IMR-90 (cell line): Measurements from ENCODE around the gene ZG16B. TPM values are rescaled to one million over a fixed set of nuclear protein-coding genes. Genes with fewer than 3 reads are reported as not detected.

Experiments
- ATAC-seq: fragments of 200-7000 bp; cut with Tn5 transposase; 2 replicates; pipeline ENCODE4 v1.9.1; 2020; ENCODE audit warnings: low read depth, mild to moderate bottlenecking, moderate library complexity
- BruUV-seq: library from RNA; stranded (reverse); fragments of 400-500 nt; replicated peaks from 2 replicates; lab custom pipeline; 2021; lab: Mats Ljungman, UMichigan
- CTCF ChIA-PET: fragments of 300-600 bp; formaldehyde crosslinking; extraction: SDS; loops from one replicate; lab custom pipeline; 2021; ENCODE audit warnings: antibody characterized with exemption; lab: Yijun Ruan, JAX
- POLR2A ChIA-PET: fragments of 300-600 bp; sonication (Branson Sonifier 250); formaldehyde crosslinking; loops from one replicate; lab custom pipeline; 2022; ENCODE audit warnings: antibody characterized with exemption; ENCODE audit not compliant: unreplicated experiment; lab: Charles Lee
- DNase-seq: peaks from one replicate; pipeline ENCODE4 v3.0.0; 2013
- H2AFZ ChIP-seq: replicated peaks from 2 replicates; pipeline ENCODE3; 2013; ENCODE audit warnings: low read length, mild to moderate bottlenecking; ENCODE audit not compliant: poor library complexity
- H2AK5ac ChIP-seq: 2 replicates; pipeline ENCODE4 v1.6.1; 2013; ENCODE audit warnings: low read depth, low read length, inconsistent platforms
- H2AK9ac ChIP-seq: replicated peaks from 2 replicates; pipeline ENCODE3; 2013; ENCODE audit warnings: mild to moderate bottlenecking, low read depth, low read length, moderate library complexity; ENCODE audit not compliant: poor library complexity
- H2BK120ac ChIP-seq: 2 replicates; pipeline ENCODE4 v1.6.1; 2013; ENCODE audit warnings: low read depth, low read length, inconsistent platforms
- H2BK15ac ChIP-seq: 3 replicates; pipeline ENCODE4 v1.6.1; 2013; ENCODE audit warnings: low read depth, low read length, inconsistent platforms
- H2BK20ac ChIP-seq: 2 replicates; pipeline ENCODE4 v1.6.1; 2013; ENCODE audit warnings: low read depth, mild to moderate bottlenecking, inconsistent platforms, low read length, moderate library complexity
- H2BK5ac ChIP-seq: 2 replicates; pipeline ENCODE4 v1.6.1; 2013; ENCODE audit warnings: mild to moderate bottlenecking, low read depth, low read length, inconsistent platforms; ENCODE audit not compliant: poor library complexity, severe bottlenecking
- H3K14ac ChIP-seq: replicated peaks from 2 replicates; pipeline ENCODE4 v1.6.1; 2013; ENCODE audit warnings: low read depth, low read length, inconsistent platforms
- H3K18ac ChIP-seq: 2 replicates; pipeline ENCODE4 v1.6.1; 2013; ENCODE audit warnings: low read depth, low read length, control low read depth
- H3K23ac ChIP-seq: 2 replicates; pipeline ENCODE4 v1.6.1; 2013; ENCODE audit warnings: low read depth, low read length, inconsistent platforms
- H3K27ac ChIP-seq: 2 replicates; pipeline ENCODE4 v1.5.1; 2013; ENCODE audit warnings: mild to moderate bottlenecking, control low read depth, low read length; ENCODE audit not compliant: insufficient read depth
- H3K27me3 ChIP-seq: 2 replicates; pipeline ENCODE4 v1.6.1; 2013; ENCODE audit warnings: low read length; ENCODE audit not compliant: control insufficient read depth, insufficient read depth
- H3K36me3 ChIP-seq: 2 replicates; pipeline ENCODE4 v1.6.1; 2013; ENCODE audit warnings: low read length, mixed read lengths; ENCODE audit not compliant: control insufficient read depth, insufficient read depth
- H3K4ac ChIP-seq: 2 replicates; pipeline ENCODE4 v1.6.1; 2013; ENCODE audit warnings: low read depth, low read length, inconsistent platforms
- H3K4me1 ChIP-seq: 2 replicates; pipeline ENCODE4 v1.6.1; 2013; ENCODE audit warnings: low read length, mixed read lengths; ENCODE audit not compliant: control insufficient read depth, insufficient read depth
- H3K4me2 ChIP-seq: 2 replicates; pipeline ENCODE4 v1.6.1; 2013; ENCODE audit warnings: low read depth, mild to moderate bottlenecking, control low read depth, low read length, moderate library complexity
- H3K4me3 ChIP-seq: 2 replicates; pipeline ENCODE4 v1.5.1; 2013; ENCODE audit warnings: low read depth, mild to moderate bottlenecking, control low read depth, low read length, moderate library complexity; ENCODE audit not compliant: insufficient read depth
- H3K56ac ChIP-seq: 2 replicates; pipeline ENCODE4 v1.6.1; 2013; ENCODE audit warnings: low read length, inconsistent platforms; ENCODE audit not compliant: insufficient read depth; ENCODE audit errors: extremely low read depth
- H3K79me1 ChIP-seq, 2 experiments: 2 replicates each; pipeline ENCODE4 v1.6.1; 2013; ENCODE audit warnings: low read length in 2 of 2, inconsistent platforms in 1 of 2, low read depth in 1 of 2
- H3K9ac ChIP-seq: 2 replicates; pipeline ENCODE4 v1.6.1; 2013; ENCODE audit warnings: low read depth, low read length, control low read depth
- H3K9me1 ChIP-seq: 2 replicates; pipeline ENCODE4 v1.6.1; 2013; ENCODE audit warnings: low read length, inconsistent platforms; ENCODE audit not compliant: insufficient read depth
- H3K9me3 ChIP-seq: 2 replicates; pipeline ENCODE4 v1.6.1; 2013; ENCODE audit warnings: low read length; ENCODE audit not compliant: control insufficient read depth, insufficient read depth
- H4K20me1 ChIP-seq: 2 replicates; pipeline ENCODE4 v1.6.1; 2013; ENCODE audit warnings: low read length, inconsistent platforms; ENCODE audit not compliant: insufficient read depth
- H4K5ac ChIP-seq: 2 replicates; pipeline ENCODE4 v1.6.1; 2013; ENCODE audit warnings: mild to moderate bottlenecking, low read depth, low read length, control low read depth
- H4K8ac ChIP-seq, 2 experiments: 2 replicates each; pipeline ENCODE4 v1.6.1; 2013; ENCODE audit warnings: low read depth in 2 of 2, low read length in 2 of 2, control low read depth in 1 of 2, inconsistent platforms in 1 of 2
- H4K91ac ChIP-seq: 2 replicates; pipeline ENCODE4 v1.6.1; 2013; ENCODE audit warnings: low read depth, low read length, inconsistent platforms; ENCODE audit not compliant: insufficient read depth
- BHLHE40 ChIP-seq: fragments of 150-350 bp; IDR thresholded peaks from 2 replicates; pipeline ENCODE4 v1.6.1; 2016; ENCODE audit warnings: mild to moderate bottlenecking, low read depth, low read length
- CEBPB ChIP-seq: IDR thresholded peaks from 2 replicates; pipeline ENCODE4 v1.6.1; 2012; ENCODE audit warnings: low read depth, low read length, improper control_type of control experiment
- CHD1 ChIP-seq: IDR thresholded peaks from 2 replicates; pipeline ENCODE4 v1.6.1; 2012; ENCODE audit warnings: low read depth, low read length, improper control_type of control experiment
- FOS ChIP-seq: fragments of 150-350 bp; IDR thresholded peaks from 2 replicates; pipeline ENCODE4 v1.6.1; 2016; ENCODE audit warnings: low read depth, low read length
- MAFK ChIP-seq: IDR thresholded peaks from 2 replicates; pipeline ENCODE4 v1.6.1; 2012; ENCODE audit warnings: low read depth, low read length, improper control_type of control experiment
- MAZ ChIP-seq: IDR thresholded peaks from 2 replicates; pipeline ENCODE4 v1.6.1; 2012; ENCODE audit warnings: low read depth, mild to moderate bottlenecking, low read length, improper control_type of control experiment, moderate library complexity, borderline replicate concordance
- MXI1 ChIP-seq: IDR thresholded peaks from 2 replicates; pipeline ENCODE4 v1.6.1; 2012; ENCODE audit warnings: low read depth, mild to moderate bottlenecking, low read length, moderate library complexity, borderline replicate concordance
- NFE2L2 ChIP-seq: fragments of 150-350 bp; IDR thresholded peaks from 2 replicates; pipeline ENCODE4 v1.6.1; 2016; ENCODE audit warnings: low read depth, mild to moderate bottlenecking, low read length
- POLR2A ChIP-seq: IDR thresholded peaks from 2 replicates; pipeline ENCODE4 v1.6.1; 2012; ENCODE audit warnings: mild to moderate bottlenecking, low read depth, low read length
- RAD21 ChIP-seq: IDR thresholded peaks from 2 replicates; pipeline ENCODE4 v1.6.1; 2012; ENCODE audit warnings: low read length, improper control_type of control experiment
- RCOR1 ChIP-seq: IDR thresholded peaks from 2 replicates; pipeline ENCODE4 v1.6.1; 2012; ENCODE audit warnings: mild to moderate bottlenecking, low read length, improper control_type of control experiment; ENCODE audit not compliant: insufficient replicate concordance
- RFX5 ChIP-seq: IDR thresholded peaks from 2 replicates; pipeline ENCODE4 v1.8.0; 2012; ENCODE audit warnings: low read depth, mild to moderate bottlenecking, low read length, moderate library complexity
- SMC3 ChIP-seq: fragments of 150-350 bp; IDR thresholded peaks from 2 replicates; pipeline ENCODE4 v1.6.1; 2016; ENCODE audit warnings: low read depth, mild to moderate bottlenecking, antibody characterized with exemption, low read length, moderate library complexity
- WGBS, 2 experiments: methylation state at CpG; one replicate each; pipeline versions ENCODE4 v1.1.5 to v1.1.7; 2013; ENCODE audit warnings: missing lambda C conversion rate in 2 of 2; ENCODE audit not compliant: insufficient read length in 1 of 2; ENCODE audit errors: extremely low coverage in 2 of 2; 5-methylcytosine and 5-hydroxymethylcytosine counted together
- dilution Hi-C: fragments of 300-500 bp; cut with HindIII; formaldehyde crosslinking; loops from one replicate; pipeline ENCODE4 v1.14.3; 2018; ENCODE audit warnings: low sequenced_read_pairs; ENCODE audit not compliant: unreplicated experiment
- in situ Hi-C: fragments of 300-500 bp; cut with MboI; formaldehyde crosslinking; loops from 3 replicates; pipeline ENCODE4 v1.14.3; 2019; ENCODE audit warnings: low sequenced_read_pairs, inconsistent platforms, mixed read lengths
- intact Hi-C: fragments of 100-400 bp; cut with micrococcal nuclease; formaldehyde crosslinking; loops from 2 replicates; pipeline ENCODE4 v1.10.0; 2022
- polyA plus RNA-seq, 3 experiments: library from polyadenylated mRNA; depleted of rRNA; stranded (reverse); fragments of >200 nt; gene quantifications; 2 replicates each; pipeline ENCODE4 v1.2.3, GENCODE V29; 2012; ENCODE audit warnings: low replicate concordance in 1 of 3
- total RNA-seq: library from RNA; depleted of rRNA; stranded (reverse); fragments of >200 nt; gene quantifications from 2 replicates; pipeline ENCODE4 v1.2.3, GENCODE V29; 2012
- TF ChIP-seq, protein P1 (sequence below): conservative IDR thresholded peaks from 2 replicates; pipeline ENCODE4 v1.5.1; 2012; ENCODE audit warnings: mild to moderate bottlenecking, low read depth, low read length, improper control_type of control experiment
- TF ChIP-seq, protein P2 (sequence below): fragments of 150-350 bp; IDR thresholded peaks from 2 replicates; pipeline ENCODE4 v1.6.1; 2016; ENCODE audit warnings: low read depth, mild to moderate bottlenecking, low read length, moderate library complexity, borderline replicate concordance
- TF ChIP-seq, protein P3 (sequence below): fragments of 150-350 bp; IDR thresholded peaks from 2 replicates; pipeline ENCODE4 v1.6.1; 2017; ENCODE audit warnings: mild to moderate bottlenecking, antibody characterized with exemption, low read length, low read depth

ZG16B gene
- total and polyA plus RNA-seq, 2 of the 4 experiments (the other 2 are of a cell fraction): 0.54 to 0.65 TPM

DNA sequence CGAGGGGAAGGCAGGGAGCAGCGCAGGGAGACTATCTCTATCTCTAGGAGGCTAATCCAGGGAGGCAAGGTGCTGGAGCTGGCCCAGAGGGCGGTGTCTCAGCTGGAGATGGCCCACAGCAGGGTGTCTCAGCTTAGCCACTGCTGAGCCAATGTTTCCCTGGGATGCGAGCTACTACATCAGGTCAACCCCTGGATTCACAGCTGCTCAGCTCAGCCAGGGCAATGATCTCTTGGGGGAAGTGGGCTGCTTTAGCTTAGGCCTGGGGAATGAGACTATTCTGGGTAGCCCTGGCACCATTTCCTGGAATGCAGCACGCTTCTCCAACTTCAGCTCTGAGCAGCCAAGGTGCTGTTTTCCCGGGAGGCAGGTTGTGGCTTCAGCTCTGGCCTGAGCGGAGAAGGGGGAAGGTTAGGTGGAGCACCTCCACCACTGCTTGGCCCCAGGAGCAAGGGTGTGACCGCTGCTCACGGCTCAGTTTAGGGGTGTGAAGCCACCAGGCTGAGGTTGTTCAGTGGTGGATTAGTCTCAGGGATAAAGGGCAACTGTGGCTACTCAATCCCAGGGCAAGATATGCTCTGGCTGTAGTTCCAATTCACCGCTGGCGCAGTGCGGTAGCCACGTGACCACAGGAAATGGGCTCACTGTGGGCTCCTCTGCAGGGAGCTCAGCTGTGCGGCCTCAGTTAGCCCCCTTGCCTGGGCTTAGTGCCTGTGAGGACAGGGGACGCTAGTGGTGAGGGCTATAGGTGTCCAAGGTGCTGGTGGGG, 18.2 kb upstream of the ZG16B start:
- Histone ChIP-seq H3K9me3 (peaks cover 2% of the 10 kb centered on the region; the same call in 1 of the 2 replicates), H2BK5ac (no peak overlapping the region), H3K4me2 (no peak overlapping the region), H3K56ac (no peak overlapping the region), H3K23ac (no peak overlapping the region), H3K14ac (no peak overlapping the region), H3K9ac (no peak overlapping the region), H3K4me3 (no peak overlapping the region), H3K4ac (no peak overlapping the region), H2BK20ac (no peak overlapping the region), H4K91ac (no peak overlapping the region), H3K27ac (no peak overlapping the region), H2AK5ac (no peak overlapping the region), H2BK15ac (no peak overlapping the region), H4K8ac (no peak overlapping the region), H3K36me3 (no peaks in the 10 kb centered on the region), H2BK120ac (no peak overlapping the region), H3K4me1 (no peaks in the 10 kb centered on the region), H3K79me1 (no peaks in the 10 kb centered on the region), H3K18ac (no peak overlapping the region), H2AFZ (no peak overlapping the region), H3K27me3 (peaks cover 59% of the 10 kb centered on the region), H2AK9ac (no peak overlapping the region), H4K5ac (no peak overlapping the region), H4K20me1 (no peaks in the 10 kb centered on the region), H3K9me1 (no peaks in the 10 kb centered on the region)
- in situ Hi-C loops (no loop called here), dilution Hi-C loops (no loop called here), intact Hi-C loops (no loop called here)
- POLR2A ChIA-PET: no interaction called here
- 70% methylated on average over 10 of the region's 15 CpGs; no CpG with 5 or more reads in 1 of the 2 experiments for WGBS, 2 experiments
- no peak for DNase-seq
- CTCF ChIA-PET: no interaction called here
- ATAC-seq: no peak
- TF ChIP-seq BHLHE40 (no peak), RFX5 (no peak), MAZ (no peak), POLR2A (no peak), NFE2L2 (no peak), SMC3 (no peak), RAD21 (no peak), MAFK (no peak), RCOR1 (no peak), CEBPB (no peak), FOS (no peak), MXI1 (no peak), CHD1 (no peak)
- TF ChIP-seq, protein P1, sequence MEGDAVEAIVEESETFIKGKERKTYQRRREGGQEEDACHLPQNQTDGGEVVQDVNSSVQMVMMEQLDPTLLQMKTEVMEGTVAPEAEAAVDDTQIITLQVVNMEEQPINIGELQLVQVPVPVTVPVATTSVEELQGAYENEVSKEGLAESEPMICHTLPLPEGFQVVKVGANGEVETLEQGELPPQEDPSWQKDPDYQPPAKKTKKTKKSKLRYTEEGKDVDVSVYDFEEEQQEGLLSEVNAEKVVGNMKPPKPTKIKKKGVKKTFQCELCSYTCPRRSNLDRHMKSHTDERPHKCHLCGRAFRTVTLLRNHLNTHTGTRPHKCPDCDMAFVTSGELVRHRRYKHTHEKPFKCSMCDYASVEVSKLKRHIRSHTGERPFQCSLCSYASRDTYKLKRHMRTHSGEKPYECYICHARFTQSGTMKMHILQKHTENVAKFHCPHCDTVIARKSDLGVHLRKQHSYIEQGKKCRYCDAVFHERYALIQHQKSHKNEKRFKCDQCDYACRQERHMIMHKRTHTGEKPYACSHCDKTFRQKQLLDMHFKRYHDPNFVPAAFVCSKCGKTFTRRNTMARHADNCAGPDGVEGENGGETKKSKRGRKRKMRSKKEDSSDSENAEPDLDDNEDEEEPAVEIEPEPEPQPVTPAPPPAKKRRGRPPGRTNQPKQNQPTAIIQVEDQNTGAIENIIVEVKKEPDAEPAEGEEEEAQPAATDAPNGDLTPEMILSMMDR: no peak
- TF ChIP-seq, protein P2, sequence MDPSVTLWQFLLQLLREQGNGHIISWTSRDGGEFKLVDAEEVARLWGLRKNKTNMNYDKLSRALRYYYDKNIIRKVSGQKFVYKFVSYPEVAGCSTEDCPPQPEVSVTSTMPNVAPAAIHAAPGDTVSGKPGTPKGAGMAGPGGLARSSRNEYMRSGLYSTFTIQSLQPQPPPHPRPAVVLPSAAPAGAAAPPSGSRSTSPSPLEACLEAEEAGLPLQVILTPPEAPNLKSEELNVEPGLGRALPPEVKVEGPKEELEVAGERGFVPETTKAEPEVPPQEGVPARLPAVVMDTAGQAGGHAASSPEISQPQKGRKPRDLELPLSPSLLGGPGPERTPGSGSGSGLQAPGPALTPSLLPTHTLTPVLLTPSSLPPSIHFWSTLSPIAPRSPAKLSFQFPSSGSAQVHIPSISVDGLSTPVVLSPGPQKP: no peak
- TF ChIP-seq, protein P3, sequence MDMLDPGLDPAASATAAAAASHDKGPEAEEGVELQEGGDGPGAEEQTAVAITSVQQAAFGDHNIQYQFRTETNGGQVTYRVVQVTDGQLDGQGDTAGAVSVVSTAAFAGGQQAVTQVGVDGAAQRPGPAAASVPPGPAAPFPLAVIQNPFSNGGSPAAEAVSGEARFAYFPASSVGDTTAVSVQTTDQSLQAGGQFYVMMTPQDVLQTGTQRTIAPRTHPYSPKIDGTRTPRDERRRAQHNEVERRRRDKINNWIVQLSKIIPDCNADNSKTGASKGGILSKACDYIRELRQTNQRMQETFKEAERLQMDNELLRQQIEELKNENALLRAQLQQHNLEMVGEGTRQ: no peak
- no TSS peak for BruUV-seq
